GM03348 (cell line): ENCODE measurements around the gene FOCAD.

Source experiments
- DNase-seq: peaks from one replicate; pipeline ENCODE4 v3.0.0; 2012; ENCODE audit warnings: low spot score

FOCAD gene

GRCh38 chr9:20880271-20880670 lies 196.2 kb downstream of the FOCAD start:
- no peak for DNase-seq

GRCh38 chr9:20880675-20881074 lies 196.6 kb downstream of the FOCAD start:
- DNase-seq: no peak

DNA sequence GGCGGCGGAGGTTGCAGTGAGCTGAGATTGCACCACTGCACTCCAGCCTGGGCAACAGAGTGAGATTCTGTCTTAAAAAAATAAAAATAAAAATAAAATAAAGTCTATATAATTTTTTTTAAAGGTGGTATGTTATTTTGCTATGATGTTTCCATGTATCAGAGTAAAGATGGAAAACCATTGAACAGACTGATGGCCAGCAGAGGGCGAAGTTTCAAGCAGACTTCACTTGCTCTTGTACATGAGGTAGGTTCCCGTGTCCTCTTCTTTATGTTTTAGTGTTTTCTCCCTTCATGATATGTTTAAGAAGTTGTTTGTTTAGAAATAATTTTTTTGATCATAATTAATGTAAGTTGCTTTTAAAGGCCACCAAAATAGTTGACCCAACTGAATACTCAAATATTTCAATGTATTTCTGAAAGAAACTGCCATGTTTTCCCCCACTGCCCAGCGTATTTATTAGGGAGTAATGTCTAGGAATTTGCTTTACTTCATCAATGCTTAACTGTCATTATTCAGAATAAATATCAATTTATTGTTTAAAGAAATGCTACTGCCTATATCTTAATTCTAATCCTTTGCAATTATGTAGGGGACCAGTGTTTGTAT lies 201.0 kb downstream of the FOCAD start:
- peak; percentile 47 for DNase-seq

DNA sequence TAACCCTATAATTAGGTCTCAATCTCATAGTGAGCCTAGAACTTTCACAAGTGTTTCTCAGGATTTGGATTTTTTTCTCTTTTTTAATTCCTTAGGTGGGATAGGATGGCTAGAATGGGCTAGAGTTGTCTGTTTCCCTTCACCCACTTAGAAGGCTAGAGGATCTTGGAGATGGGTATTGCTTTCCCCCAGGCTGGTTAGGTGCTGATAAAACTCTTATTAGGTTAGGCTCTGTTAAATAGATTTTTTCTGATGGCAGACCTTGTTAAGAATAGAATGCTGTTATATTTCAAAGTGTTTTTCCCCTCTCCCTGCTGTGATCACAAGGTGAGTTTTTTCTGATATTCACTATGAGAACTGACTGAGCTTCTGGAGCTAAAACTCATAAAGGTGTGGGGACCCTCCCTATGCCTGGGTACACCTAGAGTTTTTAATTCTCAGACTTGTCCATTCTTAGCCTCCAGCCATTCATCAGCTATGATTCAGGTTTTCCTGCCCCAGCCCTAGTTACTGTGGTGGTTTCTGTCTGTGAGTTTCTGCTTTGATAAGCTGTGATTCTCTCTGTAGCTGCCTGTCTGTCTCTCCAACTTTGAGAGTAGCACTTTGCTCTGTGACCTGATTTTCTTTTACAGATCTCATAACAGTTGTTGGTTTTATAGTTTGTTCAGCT lies 215.0 kb downstream of the FOCAD start:
- DNase-seq: no peak

- DNase-seq: no peak
Observed at GRCh38 chr9:20903212-20903611, 219.2 kb downstream of the FOCAD start.

- no peak for DNase-seq
Observed at GRCh38 chr9:20904995-20905394, 220.9 kb downstream of the FOCAD start.

GRCh38 chr9:20906326-20906725 lies 222.3 kb downstream of the FOCAD start:
- DNase-seq: no peak

DNA sequence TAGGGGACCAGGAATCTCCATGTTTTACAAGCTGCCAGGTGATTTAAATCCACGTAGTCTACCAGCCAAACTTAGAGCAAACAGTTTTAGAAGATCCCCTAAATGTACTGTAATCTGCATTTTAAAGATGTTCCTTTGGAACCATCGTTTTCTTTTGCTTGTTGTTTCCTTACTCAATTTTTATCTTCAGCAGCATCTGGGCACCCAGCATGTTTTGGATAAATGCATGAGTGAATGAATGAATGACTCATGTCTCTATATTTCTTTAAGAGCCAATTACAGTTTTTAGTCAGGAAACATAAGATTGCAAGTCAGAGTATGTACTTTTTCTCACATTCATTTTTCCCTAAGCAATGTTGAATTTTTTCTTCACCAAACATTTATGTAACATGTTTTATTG lies 224.4 kb downstream of the FOCAD start:
- no peak for DNase-seq

GRCh38 chr9:20914556-20914955 lies 230.5 kb downstream of the FOCAD start:
- no peak for DNase-seq

DNA sequence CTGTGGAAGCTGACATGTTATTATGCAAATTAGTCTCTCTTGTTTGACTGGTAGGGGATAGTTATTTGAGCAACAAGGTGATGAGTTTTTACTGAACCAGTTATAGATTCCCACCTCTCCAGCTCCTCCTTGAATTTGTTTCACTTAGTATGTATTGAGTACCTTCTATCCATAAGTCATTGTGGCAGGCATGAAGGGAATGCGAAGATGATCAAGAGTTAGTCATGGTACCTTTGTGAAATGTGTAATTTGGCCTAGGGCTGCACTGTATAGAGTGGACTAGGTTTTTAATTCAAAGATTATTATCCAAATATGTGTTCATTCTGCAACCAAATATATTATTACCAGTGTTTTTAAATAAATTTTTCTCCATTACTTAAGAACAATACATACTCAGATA lies 237.3 kb downstream of the FOCAD start:
- no peak for DNase-seq

DNA sequence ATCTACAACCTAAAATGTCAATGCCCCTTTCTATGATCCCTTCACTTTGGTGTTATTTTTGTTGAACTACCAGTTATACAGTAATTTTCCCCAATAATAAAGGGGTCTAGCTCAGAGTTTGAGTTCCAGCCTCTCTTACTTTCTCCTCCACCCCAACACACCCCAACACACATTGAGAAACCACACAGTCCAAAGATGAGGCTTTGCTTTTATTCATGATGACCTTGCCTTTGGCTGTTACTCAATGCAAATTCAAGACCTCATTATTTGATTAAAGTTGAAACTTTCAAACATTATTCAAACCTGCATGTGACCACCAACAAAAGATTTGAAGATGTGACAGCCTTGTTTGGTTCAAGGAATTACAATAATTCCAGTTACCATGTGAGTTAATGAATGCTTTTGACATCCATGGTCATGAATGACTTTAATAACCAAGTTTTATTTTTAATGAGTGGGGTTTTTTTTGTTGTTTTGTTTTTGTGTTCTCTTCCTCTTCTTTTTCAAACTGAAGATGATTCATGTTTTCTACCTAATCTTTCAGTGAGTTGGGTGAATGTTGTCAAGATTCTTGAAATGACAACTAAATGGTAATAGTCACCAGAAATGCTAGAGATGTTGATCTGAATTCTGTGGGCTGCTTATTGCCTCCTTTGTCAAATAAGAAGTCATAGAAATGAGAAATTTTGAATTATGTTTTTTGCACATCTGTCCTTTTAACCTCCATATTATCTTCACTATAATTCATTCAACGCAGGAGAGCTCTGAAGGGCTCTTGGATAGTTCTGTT lies 241.4 kb downstream of the FOCAD start:
- no peak for DNase-seq

GRCh38 chr9:20929276-20929675 lies 245.2 kb downstream of the FOCAD start:
- DNase-seq: no peak

GRCh38 chr9:20930836-20931235 lies 246.8 kb downstream of the FOCAD start:
- no peak for DNase-seq

DNA sequence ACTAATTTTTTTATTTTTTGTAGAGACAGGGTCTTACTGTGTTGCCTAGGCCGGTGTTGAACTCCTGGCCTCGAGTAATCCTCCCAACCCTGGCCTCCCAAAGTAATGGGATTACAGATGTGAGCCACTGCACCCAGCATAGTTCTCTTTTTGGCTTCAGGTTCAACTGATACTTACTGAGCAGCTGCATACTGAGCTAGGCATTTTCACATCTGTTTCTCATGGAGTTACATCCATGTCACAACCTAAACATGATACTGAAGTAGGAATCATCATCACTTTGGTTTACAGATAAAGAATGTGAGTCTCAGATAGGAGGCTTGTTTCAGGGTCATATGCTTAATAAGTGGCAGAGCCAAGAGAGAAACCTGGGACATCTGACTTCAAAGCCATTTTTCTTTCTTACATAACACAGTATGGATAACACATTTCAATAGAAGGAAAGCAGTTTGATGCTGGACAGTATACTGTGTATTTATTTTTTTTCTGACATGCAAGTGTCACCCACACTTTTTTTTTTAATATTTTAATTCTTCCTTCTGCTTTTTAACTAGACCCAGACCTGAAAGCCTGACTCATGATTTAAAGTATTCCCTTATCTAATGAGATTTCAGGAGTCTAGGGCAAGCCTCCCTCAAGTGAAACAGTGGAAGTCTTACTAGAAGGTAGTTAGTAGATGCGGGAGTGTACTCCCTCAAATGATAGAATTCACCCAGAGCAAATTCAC lies 256.6 kb downstream of the FOCAD start:
- DNase-seq: no peak

DNA sequence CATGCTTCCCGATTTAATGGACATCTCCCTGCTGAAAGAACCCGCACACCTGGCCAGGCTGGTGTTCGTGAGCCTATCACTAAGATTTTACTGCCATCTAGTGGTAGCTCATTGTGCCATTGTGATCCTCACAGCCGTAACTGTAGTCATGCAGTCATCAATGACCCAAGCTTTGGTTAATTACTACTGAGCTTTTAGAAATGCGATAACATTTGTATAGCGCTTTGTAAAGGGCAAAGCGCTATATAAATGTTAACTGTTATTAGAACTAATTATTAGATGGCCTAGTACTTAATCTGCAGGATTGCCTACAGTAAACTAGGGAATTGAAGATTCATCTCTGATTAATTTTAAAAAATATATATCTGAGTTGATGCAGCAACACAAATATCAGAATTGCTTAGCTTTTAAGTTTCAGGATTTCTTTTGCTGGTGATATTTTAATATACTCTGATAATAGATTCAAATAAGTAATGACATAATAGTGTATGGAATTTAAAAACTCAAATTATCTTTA lies 257.2 kb downstream of the FOCAD start:
- peak; percentile 69 for DNase-seq

GRCh38 chr9:20944507-20944906 lies 260.4 kb downstream of the FOCAD start:
- no peak for DNase-seq

GRCh38 chr9:20945269-20945668 lies 261.2 kb downstream of the FOCAD start:
- DNase-seq: no peak

- DNase-seq: no peak
Observed at GRCh38 chr9:20945856-20946255, 261.8 kb downstream of the FOCAD start.

DNA sequence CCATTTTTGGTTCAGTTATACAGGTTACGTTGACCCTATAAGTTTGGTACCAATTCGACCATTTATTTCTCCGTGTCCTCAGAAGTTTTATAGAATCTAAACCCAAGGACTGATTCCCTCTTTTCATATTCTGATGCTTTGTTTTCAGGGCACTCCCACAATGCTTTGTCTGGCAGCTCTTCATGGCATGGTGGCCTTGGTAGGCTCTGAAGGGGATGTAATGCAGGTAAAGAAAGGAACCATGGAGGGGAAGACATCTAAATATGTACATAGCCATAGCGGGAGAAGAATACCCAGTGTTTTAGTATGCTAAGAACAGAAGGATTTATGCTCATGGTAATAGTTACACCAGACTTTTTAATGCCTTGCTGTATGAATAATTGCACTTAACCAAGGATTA lies 264.6 kb downstream of the FOCAD start:
- no peak for DNase-seq

GRCh38 chr9:20950707-20951106 lies 266.6 kb downstream of the FOCAD start:
- DNase-seq: no peak

DNA sequence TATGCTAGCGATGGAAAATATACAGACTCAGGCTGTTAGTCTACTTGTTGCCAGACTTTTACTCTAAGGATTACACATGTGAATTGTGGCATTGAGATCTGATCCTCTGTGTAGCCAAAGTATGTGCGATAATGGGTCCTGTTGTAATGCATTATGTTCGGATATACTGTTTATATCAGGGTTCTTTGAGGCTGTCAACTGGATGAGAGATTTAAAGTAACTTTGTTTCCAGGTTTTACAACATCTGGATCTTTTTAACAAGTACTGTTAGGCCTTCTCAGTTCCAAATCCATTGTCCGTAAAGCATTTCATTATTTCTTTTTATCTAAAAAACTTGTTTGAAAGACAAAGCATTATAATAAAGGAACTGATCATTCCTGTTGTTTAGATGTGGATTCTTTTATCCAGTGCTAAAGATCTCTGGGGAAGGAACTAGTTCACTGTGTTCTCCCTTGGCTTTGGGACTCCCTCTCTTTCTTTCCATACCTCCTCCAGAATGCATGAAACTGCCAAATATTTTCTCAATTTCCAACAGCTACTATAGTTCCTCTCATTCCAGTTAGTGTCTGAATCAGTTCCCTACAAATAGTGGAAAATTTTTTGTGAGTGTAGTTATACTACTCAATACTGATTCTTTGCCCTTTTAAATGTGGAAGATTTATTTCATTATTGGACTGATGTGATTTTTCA lies 278.6 kb downstream of the FOCAD start:
- DNase-seq: peak; percentile 3

DNA sequence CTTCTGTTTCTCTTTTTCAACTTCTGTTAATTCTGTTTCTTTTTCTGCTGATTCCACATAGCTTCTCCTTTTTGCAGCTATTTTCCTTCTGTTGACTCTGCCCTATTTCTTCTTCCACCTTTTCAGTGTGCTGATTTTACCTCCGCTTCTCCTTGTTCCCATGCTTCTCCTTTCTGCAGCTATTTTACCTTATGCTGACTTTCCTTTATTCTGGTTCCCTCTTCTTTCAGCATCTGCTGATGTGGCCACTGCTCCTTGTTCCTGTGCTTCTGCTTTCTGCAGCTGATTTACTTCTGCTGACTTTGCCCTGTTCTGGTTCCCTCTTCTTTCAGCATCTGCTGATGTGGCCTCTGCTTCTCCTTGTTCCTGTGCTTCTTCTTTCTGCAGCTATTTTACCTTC lies 288.6 kb downstream of the FOCAD start:
- DNase-seq: no peak
